GM21825 (cell line): ENCODE results near the gene NSDHL.

Experiments used
- ATAC-seq: cut with Tn5 transposase; IDR thresholded peaks from one replicate; pipeline ENCODE4 v1.9.1; 2021; ENCODE audit warnings: mild to moderate bottlenecking, moderate library complexity; ENCODE audit not compliant: unreplicated experiment

Gene NSDHL

DNA sequence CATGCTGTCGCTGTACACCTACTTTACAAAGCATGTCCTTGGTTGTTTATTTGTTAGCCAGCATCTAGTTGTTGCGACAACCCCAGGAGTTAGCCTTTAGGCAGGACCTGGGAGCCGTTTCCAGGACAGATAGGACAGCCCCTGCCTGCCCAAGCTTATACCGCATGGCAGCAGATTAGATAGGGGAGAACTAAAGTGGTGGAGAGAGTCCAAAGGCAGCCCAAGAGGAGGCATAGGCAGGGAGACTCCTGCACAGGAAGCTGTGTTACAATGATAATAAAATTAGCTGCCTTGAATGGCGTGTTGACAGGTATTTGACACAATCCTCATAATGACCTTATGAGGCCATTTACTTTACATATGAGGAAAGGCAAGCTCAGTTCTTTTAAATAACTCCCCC is 13.0 kb downstream of the NSDHL start:
- ATAC-seq: no peak

DNA sequence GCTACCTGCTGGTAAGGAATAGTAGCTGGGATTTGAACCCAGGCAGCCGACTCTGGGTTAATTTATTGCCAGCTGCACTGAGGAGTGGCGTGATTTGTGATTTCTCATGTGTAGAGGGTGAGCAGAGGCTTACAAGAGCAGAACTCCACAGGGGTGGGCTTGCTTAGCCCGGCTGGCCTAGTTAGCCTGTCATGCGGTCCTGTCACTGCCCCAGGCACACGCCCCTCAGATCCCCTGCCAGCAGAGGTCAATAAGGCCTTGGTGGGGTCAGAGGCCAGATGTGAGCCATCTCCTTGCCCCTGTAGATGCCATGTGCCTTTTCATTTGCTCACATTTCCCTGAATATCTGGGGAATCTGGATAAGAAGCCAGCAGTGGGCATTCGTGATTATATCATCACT is 13.4 kb downstream of the NSDHL start:
- ATAC-seq: no peak

DNA sequence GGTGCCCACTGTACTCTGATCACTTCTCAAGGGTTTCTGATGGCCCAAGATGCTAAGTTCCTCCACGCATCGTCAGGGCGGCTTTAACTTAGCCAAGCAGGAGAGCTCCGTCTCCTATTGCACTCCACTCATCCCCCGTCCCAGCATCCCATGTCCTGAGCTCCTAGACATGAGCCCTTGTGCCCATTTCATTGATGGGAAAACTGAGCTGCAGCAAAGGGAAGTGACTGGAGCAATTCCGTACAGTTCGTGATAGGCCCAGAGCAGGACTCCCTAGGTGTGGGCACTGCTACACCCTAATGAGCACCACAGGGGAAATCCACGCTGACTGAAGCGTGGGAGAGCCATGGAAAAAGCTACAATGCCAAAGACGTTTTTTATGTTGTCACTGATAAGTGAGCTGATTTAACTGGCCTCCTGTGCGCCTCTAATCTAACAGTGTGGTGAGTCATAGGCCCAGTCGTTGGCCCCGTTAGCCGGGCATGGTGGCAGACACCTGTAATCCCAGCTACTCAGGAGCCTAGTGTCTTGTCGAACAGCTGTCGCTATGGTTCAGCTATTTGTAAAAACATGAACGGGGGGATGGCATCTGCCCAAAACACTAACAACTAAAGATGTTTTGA is 14.9 kb downstream of the NSDHL start:
- ATAC-seq: no peak

DNA sequence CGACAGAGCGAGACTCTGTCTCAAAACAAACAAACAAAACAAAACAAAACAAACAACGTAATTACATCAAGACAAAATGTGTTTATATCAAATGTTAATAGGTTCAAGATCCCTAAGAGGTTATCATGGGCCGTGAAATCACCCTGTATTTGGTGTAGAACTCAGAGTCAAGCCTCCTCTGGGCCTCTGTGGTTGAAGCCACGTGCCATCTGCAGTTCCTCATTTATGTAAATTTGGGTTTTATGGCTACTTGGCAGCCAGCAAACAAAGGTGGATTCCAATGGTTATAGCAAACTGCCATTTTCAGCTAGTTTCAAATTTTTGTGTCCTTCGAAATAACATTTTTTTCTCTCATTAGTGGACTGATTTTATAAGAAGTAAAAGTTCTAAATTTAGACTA is 16.4 kb downstream of the NSDHL start:
- no peak for ATAC-seq

DNA sequence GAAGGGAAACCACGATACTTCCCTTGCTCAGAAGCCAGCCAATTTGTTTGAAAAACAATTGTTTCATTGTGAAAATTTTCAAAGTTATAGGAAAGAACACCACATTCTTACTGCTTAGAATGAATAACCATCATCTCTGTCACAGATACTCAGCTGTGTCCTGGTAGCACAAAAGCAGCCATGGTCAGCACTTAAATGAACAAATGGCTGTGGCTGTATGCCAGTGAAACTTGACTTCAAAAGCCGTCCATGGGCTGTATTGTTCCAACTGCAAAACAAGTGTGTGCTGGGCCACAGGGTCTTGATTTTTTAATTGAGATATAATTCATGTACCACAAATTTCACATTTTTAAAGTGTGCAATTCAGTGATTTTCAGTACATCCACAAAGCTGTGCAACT is 19.6 kb downstream of the NSDHL start:
- no peak for ATAC-seq

DNA sequence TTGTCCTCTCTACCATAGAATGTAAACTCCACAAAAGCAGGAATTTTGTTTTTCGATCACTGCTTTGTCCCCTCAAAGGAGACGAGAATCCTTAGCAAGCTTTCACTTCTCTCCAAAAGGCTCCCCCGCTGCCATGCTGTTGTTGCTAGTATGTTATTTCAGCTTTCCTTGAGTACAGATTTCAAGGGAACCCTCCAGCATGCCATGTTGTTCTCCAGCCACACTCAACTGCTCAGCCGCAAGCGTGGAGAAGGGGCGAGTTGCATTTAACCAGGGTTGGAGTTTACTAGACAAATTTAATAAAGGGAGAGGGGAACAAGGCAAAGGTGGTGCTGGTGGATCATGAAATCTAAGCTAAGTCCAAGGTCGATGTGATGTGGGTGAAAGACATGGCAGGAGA is 23.1 kb downstream of the NSDHL start:
- ATAC-seq: no peak

DNA sequence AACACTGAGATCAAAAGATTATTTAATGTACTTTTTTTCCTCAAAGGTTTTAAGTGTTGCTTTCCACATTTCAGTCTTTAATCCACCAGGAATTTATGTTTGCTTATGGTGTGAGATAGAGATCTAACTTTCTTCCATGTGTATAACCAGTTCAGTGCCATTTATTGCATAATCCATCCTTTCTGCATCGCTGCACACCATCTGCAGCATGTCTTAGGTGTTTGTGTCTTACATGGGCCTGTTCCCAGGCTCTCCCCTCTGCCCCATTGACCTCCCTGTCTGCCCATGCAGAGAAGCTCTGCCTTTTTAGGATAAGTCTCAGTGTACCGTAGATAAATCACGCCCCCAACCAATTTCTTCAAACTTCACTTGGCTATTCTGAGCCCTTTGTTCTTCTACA is 30.3 kb downstream of the NSDHL start:
- ATAC-seq: no peak

DNA sequence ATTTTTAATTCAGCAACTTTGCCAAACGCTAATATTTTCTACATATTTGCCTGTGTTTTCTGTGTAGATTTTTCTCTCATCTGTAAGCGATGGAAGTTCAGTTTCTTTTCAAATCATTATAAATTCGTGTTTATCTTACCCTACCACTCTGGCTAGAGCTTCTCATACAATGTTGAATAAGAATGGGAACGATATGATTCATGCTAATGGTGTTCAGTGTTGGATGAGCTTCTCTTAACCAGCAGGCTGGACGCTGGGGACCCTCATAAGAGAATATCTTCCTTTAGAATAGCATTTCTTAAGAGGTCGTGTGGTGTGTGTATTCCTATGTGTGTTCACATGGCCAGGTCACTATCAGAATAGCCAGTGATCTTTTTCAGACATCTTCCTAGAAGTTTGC is 31.0 kb downstream of the NSDHL start:
- no peak for ATAC-seq

DNA sequence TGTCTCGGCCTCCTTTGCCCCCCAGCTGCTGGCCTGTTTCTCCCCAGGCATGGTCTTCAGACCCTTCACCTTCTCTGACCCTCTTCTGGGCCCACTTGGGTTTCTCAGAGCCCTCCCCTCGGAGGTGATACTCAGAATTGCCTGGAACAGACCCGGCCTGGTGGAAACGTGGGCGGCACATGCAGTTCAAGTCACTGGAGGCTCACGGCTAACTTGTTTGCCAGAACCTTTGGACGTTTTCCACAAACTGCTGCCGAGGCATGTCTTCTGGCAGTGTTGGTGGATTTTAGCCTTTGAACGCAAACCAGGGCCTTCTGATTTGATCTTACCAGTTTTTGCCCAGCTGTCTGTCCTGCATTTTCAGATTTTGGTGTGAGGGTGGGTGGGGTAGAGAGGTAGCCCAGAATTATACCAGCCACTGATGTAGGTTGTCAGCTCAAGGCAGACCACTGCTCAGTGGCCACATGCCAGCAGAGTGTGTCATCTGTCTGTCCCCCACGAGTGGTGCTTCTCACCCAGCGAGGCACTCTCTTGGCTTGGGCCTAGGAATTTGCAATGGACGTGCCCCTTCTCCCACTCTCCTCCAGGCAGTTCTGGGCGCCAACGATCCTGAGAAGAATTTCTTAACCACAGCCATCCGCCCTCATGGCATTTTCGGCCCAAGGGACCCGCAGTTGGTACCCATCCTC is 34.5 kb downstream of the NSDHL start:
- no peak for ATAC-seq

DNA sequence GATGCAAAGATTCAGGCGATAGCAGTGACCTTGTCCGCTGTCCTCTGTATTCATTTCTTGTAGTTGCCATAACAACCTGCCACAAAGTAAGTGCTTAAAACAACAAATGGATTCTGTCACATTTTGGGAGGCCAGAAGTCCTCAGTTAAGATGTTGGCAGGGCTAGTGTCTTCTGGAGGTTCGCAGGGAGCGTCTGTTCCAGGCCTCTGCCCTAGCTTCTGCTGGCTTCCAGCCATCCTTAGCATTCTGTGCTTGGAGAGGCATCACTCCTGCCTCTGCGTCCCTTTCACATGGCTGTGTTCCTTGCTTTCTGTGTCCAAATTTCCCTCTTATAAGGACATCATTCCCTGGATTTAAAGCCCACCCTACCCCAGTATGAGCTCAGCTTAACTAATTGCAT is 35.5 kb downstream of the NSDHL start:
- ATAC-seq: no peak

DNA sequence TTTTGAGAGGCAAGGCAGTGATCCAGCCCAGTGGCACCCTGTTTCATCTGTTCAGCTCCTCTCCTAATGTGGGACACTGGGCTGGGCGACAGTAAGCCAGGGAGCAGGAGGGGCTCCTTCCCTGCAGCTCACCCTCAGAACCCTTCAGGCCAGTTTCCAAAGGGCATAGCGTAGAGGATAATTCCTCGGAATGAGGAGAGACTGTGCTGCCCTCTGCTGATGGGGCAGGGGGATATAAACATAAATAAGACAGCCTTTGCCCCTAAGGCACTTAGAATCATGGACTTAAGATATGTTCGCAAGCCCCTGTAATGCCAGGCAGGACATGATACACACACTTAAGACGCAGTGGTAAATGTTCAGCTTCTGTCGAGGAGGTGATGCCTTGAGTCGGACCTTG is 39.1 kb downstream of the NSDHL start:
- no peak for ATAC-seq

DNA sequence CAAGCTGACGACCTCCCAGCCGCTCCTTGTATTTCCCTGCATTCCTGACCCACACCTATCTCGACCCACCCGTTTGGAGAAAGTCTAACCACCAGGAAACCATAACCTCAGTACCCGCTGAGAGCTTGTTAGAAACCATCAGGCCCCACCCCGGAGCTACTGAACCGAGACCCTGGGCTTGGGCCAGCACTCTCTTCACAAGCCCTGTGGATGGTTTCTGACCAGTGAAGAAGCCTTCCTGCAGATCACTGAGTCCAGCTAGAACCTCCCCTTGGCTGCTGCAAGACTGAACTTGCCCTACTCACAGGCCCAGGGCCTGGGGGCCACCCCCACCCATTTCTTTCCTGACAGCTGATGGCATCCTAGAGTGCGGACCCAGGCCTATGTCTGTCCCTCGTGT is 40.4 kb downstream of the NSDHL start:
- ATAC-seq: no peak

DNA sequence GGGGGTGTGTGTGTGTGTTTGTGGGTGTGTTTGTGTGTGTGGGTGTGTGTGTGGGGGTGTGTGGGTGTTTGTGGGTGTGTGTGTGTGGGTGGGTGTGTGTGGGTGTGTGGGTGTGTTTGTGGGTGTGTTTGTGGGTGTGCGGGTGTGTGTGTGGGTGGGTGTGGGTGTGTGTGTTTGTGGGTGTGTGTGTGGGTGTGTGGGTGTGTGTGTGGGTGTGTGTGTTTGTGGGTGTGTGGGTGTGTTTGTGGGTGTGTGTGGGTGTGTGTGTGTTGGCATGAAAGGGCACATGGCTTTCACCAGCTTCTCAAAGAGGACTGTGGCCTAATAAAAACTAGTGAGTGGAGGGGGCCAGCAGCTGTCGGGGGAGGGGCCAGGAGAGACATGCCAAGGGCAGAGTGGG is 41.7 kb downstream of the NSDHL start:
- no peak for ATAC-seq

DNA sequence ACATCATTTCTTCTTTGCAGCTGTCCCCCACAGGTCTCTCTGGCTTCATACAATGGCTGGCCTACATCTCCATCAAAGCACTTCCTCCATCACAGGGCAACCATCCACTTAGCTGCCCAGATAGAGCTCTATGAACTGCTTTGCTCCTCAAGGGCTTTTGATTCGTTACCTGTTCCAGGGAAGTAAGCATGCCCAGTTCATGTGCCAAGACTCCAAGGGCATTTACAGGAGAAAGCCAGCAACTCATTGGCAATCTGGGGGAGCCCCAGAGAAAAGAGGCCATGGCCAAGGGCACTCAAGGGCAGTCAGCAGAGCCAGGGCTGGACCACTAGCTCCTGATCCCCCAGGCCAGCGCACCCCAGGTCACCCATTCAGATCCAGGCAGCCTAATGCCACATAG is 42.5 kb downstream of the NSDHL start:
- ATAC-seq: no peak

DNA sequence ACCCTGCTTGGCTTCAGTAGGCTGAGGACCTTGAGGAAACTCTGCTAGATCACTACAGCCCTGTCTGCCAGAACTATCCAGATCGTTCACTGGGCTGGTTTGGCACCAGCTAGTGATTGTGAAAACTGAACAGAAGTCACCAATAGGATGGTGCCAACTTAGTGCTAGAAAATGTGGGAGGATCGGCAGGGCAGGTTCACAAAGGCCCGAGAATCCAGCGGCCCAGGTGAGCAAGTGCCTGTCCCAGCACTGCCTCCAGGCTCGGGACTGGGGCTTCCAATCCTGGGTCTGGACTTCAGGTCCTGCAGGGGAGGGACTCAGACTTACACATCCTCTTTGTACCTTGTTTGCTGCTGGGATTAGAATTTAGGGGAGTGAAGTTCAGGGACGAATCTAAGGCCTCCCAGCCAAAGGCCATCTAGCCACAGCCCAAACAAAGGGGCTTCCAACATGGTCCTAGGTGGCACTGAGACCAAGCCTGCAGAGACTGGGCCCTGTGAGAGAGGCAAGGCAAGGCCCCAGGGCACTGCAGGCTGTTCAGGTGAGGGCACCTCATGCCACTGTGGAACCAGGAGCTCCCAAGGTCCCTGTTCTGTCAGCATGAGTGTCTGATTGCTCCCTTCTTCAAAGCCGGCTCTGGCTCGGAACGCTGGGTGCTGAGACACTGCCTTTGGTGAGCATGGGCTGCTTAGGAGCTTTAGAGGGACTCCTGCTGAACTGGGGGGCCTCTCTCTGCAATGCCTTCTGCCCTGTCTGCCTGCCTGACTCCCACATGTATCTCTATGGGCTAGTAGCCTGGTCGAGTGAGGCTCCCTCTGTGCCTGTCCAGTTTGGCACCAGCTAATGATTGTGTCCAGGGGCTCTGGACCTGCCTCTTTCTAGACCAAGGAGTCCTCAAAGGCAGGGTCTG is 46.3 kb downstream of the NSDHL start:
- ATAC-seq: no peak

DNA sequence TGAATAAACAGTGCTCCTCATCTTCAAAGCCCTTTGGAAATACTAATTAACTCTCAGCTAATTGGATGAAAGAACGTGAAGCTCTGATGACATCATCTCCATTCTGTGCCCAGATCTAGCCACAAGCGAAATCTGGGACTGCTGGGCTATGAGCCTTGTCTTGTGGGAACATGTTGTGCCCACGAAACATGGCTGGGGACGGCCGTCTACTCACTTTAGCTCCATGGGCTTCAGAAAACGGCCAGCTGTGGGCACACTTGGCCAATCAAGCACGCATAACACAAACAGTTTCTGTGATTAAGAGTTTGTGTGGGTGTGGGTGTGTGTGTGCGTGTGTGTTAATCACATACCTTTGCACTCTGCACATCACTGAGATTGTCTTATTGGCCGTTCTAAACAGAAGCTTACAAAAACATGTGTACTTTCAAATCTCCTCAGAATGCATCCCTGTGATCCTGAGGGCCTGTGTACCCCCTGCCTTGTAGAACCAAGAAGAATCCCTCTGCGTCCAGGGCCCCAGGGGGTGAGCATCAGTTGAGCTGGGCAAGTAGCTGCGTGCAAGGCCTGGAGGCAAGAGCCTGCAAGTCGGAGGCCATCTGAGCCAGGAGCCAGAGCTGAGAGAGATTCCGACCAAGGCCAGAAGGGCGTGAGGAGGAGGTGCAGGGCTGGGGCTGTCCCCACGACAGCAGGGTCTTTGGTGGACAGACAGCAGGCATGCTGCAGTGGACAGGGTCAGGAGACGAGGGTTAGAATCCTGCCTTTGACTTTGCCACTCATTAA is 48.3 kb downstream of the NSDHL start:
- ATAC-seq: no peak

DNA sequence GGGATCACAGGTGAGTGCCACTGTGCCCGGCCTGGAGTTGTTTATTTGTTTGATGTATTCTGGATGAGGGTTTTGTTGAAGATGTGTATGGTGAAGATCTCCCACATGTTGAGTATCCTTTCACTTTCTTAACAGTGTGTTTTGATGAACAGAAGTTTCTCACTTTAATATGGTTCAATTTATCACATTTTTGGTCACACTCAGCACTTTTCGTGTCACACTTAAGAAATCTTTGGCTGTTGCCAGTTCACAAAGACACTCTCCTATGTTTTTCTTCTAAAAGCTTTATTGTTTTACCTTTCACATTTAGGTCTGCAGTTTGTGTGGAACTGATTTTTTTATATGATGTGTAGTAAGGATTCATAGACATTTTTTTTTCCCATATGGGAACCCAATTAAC is 50.4 kb downstream of the NSDHL start:
- no peak for ATAC-seq

DNA sequence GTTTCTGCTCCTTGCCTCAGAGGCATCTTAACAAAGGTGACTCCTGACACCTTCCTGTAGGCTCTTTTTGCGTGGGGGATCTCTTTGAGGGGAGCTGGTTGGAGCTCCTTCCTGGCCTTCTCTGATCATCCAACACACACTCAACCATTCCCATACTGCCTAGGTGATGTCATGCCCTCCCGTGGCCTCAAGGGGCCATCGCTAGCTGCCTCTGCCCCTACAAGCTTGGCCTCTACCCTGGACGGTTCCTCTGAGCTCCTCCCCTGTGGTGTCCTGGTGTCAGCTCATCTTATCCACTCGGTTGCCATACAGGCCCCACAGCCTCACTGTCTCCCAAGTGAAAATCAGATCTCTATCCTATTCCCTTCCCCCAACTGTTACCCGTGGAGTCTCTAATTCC is 53.3 kb downstream of the NSDHL start:
- ATAC-seq: no peak

DNA sequence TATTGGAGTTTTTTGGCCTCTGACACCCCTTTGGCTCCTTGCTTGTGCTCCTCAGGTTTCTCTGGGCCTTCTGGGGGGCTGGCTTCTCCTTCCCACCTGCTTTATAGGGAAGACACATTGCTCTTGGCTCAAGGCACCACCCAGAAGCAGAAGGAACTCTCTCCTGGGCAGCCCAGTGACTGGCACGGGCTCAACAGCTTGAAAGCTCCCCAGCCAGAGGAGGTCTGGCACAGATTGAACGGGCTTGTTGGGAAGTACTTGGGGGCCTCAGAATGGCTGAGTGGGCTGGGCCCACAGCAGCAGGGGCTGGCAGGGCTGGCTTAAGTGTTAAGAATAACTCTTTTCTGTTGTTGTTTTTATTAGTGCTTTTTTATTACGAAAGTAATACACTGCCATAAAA is 55.9 kb downstream of the NSDHL start:
- ATAC-seq: no peak

DNA sequence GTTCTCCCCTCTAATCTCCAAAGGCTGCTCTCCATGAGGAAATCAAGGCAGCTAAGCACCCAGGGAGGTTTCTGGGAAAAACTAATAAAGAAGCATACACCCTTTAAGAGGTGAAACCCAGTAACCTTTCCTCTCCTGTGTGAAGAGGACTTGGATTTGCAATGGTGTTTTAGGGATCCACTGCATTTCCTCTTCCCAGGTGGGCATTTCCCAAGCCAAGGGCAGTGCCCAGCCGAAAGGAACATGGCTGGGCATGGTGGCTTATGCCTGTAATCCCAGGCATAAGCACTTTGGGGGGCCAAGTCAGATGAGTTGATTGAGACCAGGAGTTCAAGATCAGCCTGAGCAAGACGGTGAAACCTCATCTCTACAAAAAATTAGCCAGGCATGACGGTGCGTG is 61.6 kb downstream of the NSDHL start:
- no peak for ATAC-seq
